IMR-90 (cell line): Measurements from ENCODE around the gene CNTN5. TPM values are rescaled to one million over a fixed set of nuclear protein-coding genes. Genes with fewer than 3 reads are reported as not detected.

ENCODE experiments used
- ATAC-seq: fragments of 200-7000 bp; cut with Tn5 transposase; 2 replicates; pipeline ENCODE4 v1.9.1; 2020; ENCODE audit warnings: low read depth, mild to moderate bottlenecking, moderate library complexity
- BruUV-seq: library from RNA; stranded (reverse); fragments of 400-500 nt; replicated peaks from 2 replicates; lab custom pipeline; 2021; lab: Mats Ljungman, UMichigan
- CTCF ChIA-PET: fragments of 300-600 bp; formaldehyde crosslinking; extraction: SDS; loops from one replicate; lab custom pipeline; 2021; ENCODE audit warnings: antibody characterized with exemption; lab: Yijun Ruan, JAX
- POLR2A ChIA-PET: fragments of 300-600 bp; sonication (Branson Sonifier 250); formaldehyde crosslinking; loops from one replicate; lab custom pipeline; 2022; ENCODE audit warnings: antibody characterized with exemption; ENCODE audit not compliant: unreplicated experiment; lab: Charles Lee
- DNase-seq: peaks from one replicate; pipeline ENCODE4 v3.0.0; 2013
- H2AFZ ChIP-seq: replicated peaks from 2 replicates; pipeline ENCODE3; 2013; ENCODE audit warnings: low read length, mild to moderate bottlenecking; ENCODE audit not compliant: poor library complexity
- H2AK5ac ChIP-seq: 2 replicates; pipeline ENCODE4 v1.6.1; 2013; ENCODE audit warnings: low read depth, low read length, inconsistent platforms
- H2AK9ac ChIP-seq: replicated peaks from 2 replicates; pipeline ENCODE3; 2013; ENCODE audit warnings: mild to moderate bottlenecking, low read depth, low read length, moderate library complexity; ENCODE audit not compliant: poor library complexity
- H2BK120ac ChIP-seq: 2 replicates; pipeline ENCODE4 v1.6.1; 2013; ENCODE audit warnings: low read depth, low read length, inconsistent platforms
- H2BK15ac ChIP-seq: 3 replicates; pipeline ENCODE4 v1.6.1; 2013; ENCODE audit warnings: low read depth, low read length, inconsistent platforms
- H2BK20ac ChIP-seq: 2 replicates; pipeline ENCODE4 v1.6.1; 2013; ENCODE audit warnings: low read depth, mild to moderate bottlenecking, inconsistent platforms, low read length, moderate library complexity
- H2BK5ac ChIP-seq: 2 replicates; pipeline ENCODE4 v1.6.1; 2013; ENCODE audit warnings: mild to moderate bottlenecking, low read depth, low read length, inconsistent platforms; ENCODE audit not compliant: poor library complexity, severe bottlenecking
- H3K14ac ChIP-seq: replicated peaks from 2 replicates; pipeline ENCODE4 v1.6.1; 2013; ENCODE audit warnings: low read depth, low read length, inconsistent platforms
- H3K18ac ChIP-seq: 2 replicates; pipeline ENCODE4 v1.6.1; 2013; ENCODE audit warnings: low read depth, low read length, control low read depth
- H3K23ac ChIP-seq: 2 replicates; pipeline ENCODE4 v1.6.1; 2013; ENCODE audit warnings: low read depth, low read length, inconsistent platforms
- H3K27ac ChIP-seq: 2 replicates; pipeline ENCODE4 v1.5.1; 2013; ENCODE audit warnings: mild to moderate bottlenecking, control low read depth, low read length; ENCODE audit not compliant: insufficient read depth
- H3K27me3 ChIP-seq: 2 replicates; pipeline ENCODE4 v1.6.1; 2013; ENCODE audit warnings: low read length; ENCODE audit not compliant: control insufficient read depth, insufficient read depth
- H3K36me3 ChIP-seq: 2 replicates; pipeline ENCODE4 v1.6.1; 2013; ENCODE audit warnings: low read length, mixed read lengths; ENCODE audit not compliant: control insufficient read depth, insufficient read depth
- H3K4ac ChIP-seq: 2 replicates; pipeline ENCODE4 v1.6.1; 2013; ENCODE audit warnings: low read depth, low read length, inconsistent platforms
- H3K4me1 ChIP-seq: 2 replicates; pipeline ENCODE4 v1.6.1; 2013; ENCODE audit warnings: low read length, mixed read lengths; ENCODE audit not compliant: control insufficient read depth, insufficient read depth
- H3K4me2 ChIP-seq: 2 replicates; pipeline ENCODE4 v1.6.1; 2013; ENCODE audit warnings: low read depth, mild to moderate bottlenecking, control low read depth, low read length, moderate library complexity
- H3K4me3 ChIP-seq: 2 replicates; pipeline ENCODE4 v1.5.1; 2013; ENCODE audit warnings: low read depth, mild to moderate bottlenecking, control low read depth, low read length, moderate library complexity; ENCODE audit not compliant: insufficient read depth
- H3K56ac ChIP-seq: 2 replicates; pipeline ENCODE4 v1.6.1; 2013; ENCODE audit warnings: low read length, inconsistent platforms; ENCODE audit not compliant: insufficient read depth; ENCODE audit errors: extremely low read depth
- H3K79me1 ChIP-seq, 2 experiments: 2 replicates each; pipeline ENCODE4 v1.6.1; 2013; ENCODE audit warnings: low read length in 2 of 2, inconsistent platforms in 1 of 2, low read depth in 1 of 2
- H3K9ac ChIP-seq: 2 replicates; pipeline ENCODE4 v1.6.1; 2013; ENCODE audit warnings: low read depth, low read length, control low read depth
- H3K9me1 ChIP-seq: 2 replicates; pipeline ENCODE4 v1.6.1; 2013; ENCODE audit warnings: low read length, inconsistent platforms; ENCODE audit not compliant: insufficient read depth
- H3K9me3 ChIP-seq: 2 replicates; pipeline ENCODE4 v1.6.1; 2013; ENCODE audit warnings: low read length; ENCODE audit not compliant: control insufficient read depth, insufficient read depth
- H4K20me1 ChIP-seq: 2 replicates; pipeline ENCODE4 v1.6.1; 2013; ENCODE audit warnings: low read length, inconsistent platforms; ENCODE audit not compliant: insufficient read depth
- H4K5ac ChIP-seq: 2 replicates; pipeline ENCODE4 v1.6.1; 2013; ENCODE audit warnings: mild to moderate bottlenecking, low read depth, low read length, control low read depth
- H4K8ac ChIP-seq, 2 experiments: 2 replicates each; pipeline ENCODE4 v1.6.1; 2013; ENCODE audit warnings: low read depth in 2 of 2, low read length in 2 of 2, control low read depth in 1 of 2, inconsistent platforms in 1 of 2
- H4K91ac ChIP-seq: 2 replicates; pipeline ENCODE4 v1.6.1; 2013; ENCODE audit warnings: low read depth, low read length, inconsistent platforms; ENCODE audit not compliant: insufficient read depth
- CEBPB ChIP-seq: IDR thresholded peaks from 2 replicates; pipeline ENCODE4 v1.6.1; 2012; ENCODE audit warnings: low read depth, low read length, improper control_type of control experiment
- NFE2L2 ChIP-seq: fragments of 150-350 bp; IDR thresholded peaks from 2 replicates; pipeline ENCODE4 v1.6.1; 2016; ENCODE audit warnings: low read depth, mild to moderate bottlenecking, low read length
- SMC3 ChIP-seq: fragments of 150-350 bp; IDR thresholded peaks from 2 replicates; pipeline ENCODE4 v1.6.1; 2016; ENCODE audit warnings: low read depth, mild to moderate bottlenecking, antibody characterized with exemption, low read length, moderate library complexity
- WGBS, 2 experiments: methylation state at CpG; one replicate each; pipeline versions ENCODE4 v1.1.5 to v1.1.7; 2013; ENCODE audit warnings: missing lambda C conversion rate in 2 of 2; ENCODE audit not compliant: insufficient read length in 1 of 2; ENCODE audit errors: extremely low coverage in 2 of 2; 5-methylcytosine and 5-hydroxymethylcytosine counted together
- dilution Hi-C: fragments of 300-500 bp; cut with HindIII; formaldehyde crosslinking; loops from one replicate; pipeline ENCODE4 v1.14.3; 2018; ENCODE audit warnings: low sequenced_read_pairs; ENCODE audit not compliant: unreplicated experiment
- in situ Hi-C: fragments of 300-500 bp; cut with MboI; formaldehyde crosslinking; loops from 3 replicates; pipeline ENCODE4 v1.14.3; 2019; ENCODE audit warnings: low sequenced_read_pairs, inconsistent platforms, mixed read lengths
- intact Hi-C: fragments of 100-400 bp; cut with micrococcal nuclease; formaldehyde crosslinking; loops from 2 replicates; pipeline ENCODE4 v1.10.0; 2022
- polyA plus RNA-seq, 3 experiments: library from polyadenylated mRNA; depleted of rRNA; stranded (reverse); fragments of >200 nt; gene quantifications; 2 replicates each; pipeline ENCODE4 v1.2.3, GENCODE V29; 2012; ENCODE audit warnings: low replicate concordance in 1 of 3
- total RNA-seq: library from RNA; depleted of rRNA; stranded (reverse); fragments of >200 nt; gene quantifications from 2 replicates; pipeline ENCODE4 v1.2.3, GENCODE V29; 2012

CNTN5 gene
- total and polyA plus RNA-seq, 2 of the 4 experiments (the other 2 are of a cell fraction), result not detected

DNA sequence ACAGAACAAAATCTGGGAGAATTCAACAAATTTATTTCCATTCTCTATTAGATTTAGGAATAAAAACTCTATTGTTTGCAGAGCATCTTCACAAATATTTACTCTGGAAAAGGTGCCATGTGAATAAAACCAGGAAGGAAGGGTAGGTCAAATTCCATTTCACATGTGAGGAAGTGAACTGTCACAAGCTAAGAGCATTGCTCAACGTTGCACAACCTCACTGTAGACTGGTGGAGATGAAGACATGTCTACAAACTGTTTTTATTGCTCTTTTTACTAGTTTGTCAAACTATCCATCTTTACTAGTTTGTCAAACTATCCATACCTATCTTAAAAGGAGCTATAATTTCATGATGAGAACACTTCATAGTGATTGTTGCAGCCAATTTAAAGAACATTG, 236.4 kb downstream of the CNTN5 start:
- Histone ChIP-seq H2BK20ac (no peak overlapping the region), H2AFZ (no peak overlapping the region), H3K23ac (no peak overlapping the region), H3K27ac (no peak overlapping the region), H3K9me1 (no peaks in the 10 kb centered on the region), H3K4me2 (no peak overlapping the region), H3K56ac (no peak overlapping the region), H2BK5ac (no peak overlapping the region), H2BK15ac (no peak overlapping the region), H2AK9ac (no peak overlapping the region), H3K27me3 (no peaks in the 10 kb centered on the region), H3K9me3 (no peaks in the 10 kb centered on the region), H3K14ac (no peak overlapping the region), H2BK120ac (no peak overlapping the region), H3K18ac (no peak overlapping the region), H3K9ac (no peak overlapping the region), H3K4me3 (no peak overlapping the region), H4K5ac (no peak overlapping the region), H4K20me1 (no peaks in the 10 kb centered on the region), H4K8ac (no peak overlapping the region), H3K36me3 (no peaks in the 10 kb centered on the region), H3K4me1 (no peaks in the 10 kb centered on the region), H3K79me1 (no peaks in the 10 kb centered on the region), H2AK5ac (no peak overlapping the region), H3K4ac (no peak overlapping the region), H4K91ac (no peak overlapping the region)
- dilution Hi-C loops (no loop called here), intact Hi-C loops (no loop called here), in situ Hi-C loops (no loop called here)
- ChIA-PET CTCF (no interaction called here), POLR2A (no interaction called here)
- no TSS peak for BruUV-seq
- no peak for TF ChIP-seq NFE2L2
- TF ChIP-seq CEBPB, result peak; percentile 48; the same call in 1 of the 2 replicates
- TF ChIP-seq SMC3, result no peak
- no CpG with 5 or more reads among the region's 1 CpG for WGBS, 2 experiments
- DNase-seq, result no peak
- ATAC-seq, result no peak
